ENCODE data around the gene FIP1L1.

DNA sequence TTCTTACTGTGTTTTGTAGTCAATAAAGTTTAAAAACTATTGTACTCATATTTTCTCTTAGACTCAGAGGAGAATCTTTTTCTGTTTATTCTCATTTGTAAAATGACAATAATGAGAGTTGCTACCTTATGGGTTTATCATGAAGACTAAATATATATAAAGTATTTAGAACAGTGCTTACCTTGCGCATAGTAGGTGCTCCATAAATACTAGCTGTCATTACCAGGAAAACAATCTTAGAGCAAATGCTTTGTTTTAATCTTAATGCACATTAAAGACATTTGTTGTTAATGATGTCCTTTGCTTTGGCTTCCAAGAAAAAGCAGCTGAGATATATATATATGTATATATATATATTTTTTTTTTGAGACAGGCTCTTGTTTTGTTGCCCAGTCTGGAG is 44.9 kb downstream of the FIP1L1 start:
- TF ChIP-seq GATA2 (IDR thresholded peaks at IDR 0.05; ENCODE audit: low read depth, low read length) (no peak), GATA3 (IDR thresholded peaks at IDR 0.05; ENCODE audit: low read depth, low read length) (no peak)

Data from SH-SY5Y (cell line).